Posterior cingulate gyrus (tissue), 11 donors: Measurements from ENCODE around the gene LCNL1.

Experiments
- DNase-seq, 10 donors: peaks; one replicate each; pipeline versions ENCODE4 v3.0.0 to v3.0.0-alpha.2; 2020 to 2021; ENCODE audit warnings: mixed read lengths in 3 of 10
- intact Hi-C: fragments of 100-400 bp; cut with DNase I; formaldehyde crosslinking; loops from one replicate; pipeline ENCODE4 v1.15.1; 2023

Gene LCNL1

GRCh38 chr9:136971746-136972145, 11.0 kb upstream of the LCNL1 start:
- no peak for DNase-seq
- intact Hi-C loops: no loop called here

GRCh38 chr9:136972335-136972734, 10.5 kb upstream of the LCNL1 start:
- no peak for DNase-seq
- intact Hi-C loops: no loop called here

- intact Hi-C loops: no loop called here
- DNase-seq: no peak
These were observed 10.1 kb upstream of the LCNL1 start for GRCh38 chr9:136972743-136973142.

GRCh38 chr9:136973618-136974617, 8.9 kb upstream of the LCNL1 start:
- no peak for DNase-seq
- intact Hi-C loops: no loop called here

- intact Hi-C loops: no loop called here
- no peak for DNase-seq
These were observed 7.8 kb upstream of the LCNL1 start for GRCh38 chr9:136974817-136975535.

GRCh38 chr9:136975644-136976043, 7.1 kb upstream of the LCNL1 start:
- intact Hi-C loops: loop anchor here (2.0 kb wide), 1 partner anchor 27 kb away; no protein-coding TSS in a partner anchor
- peak in 9 of 10 donors; percentile 72 to 97 (median 84) for DNase-seq

GRCh38 chr9:136977223-136977622, 5.6 kb upstream of the LCNL1 start, which contains the start of gene PTGDS:
Gene PTGDS (plus strand): TSS chr9:136977504. CDS start chr9:136977579, 75 bp downstream.
- DNase-seq: peak; percentile 91 to 99 (median 96)
- intact Hi-C loops: loop anchor here (2.0 kb wide), 1 partner anchor 28 kb away; no protein-coding TSS in a partner anchor

- no peak for DNase-seq
- intact Hi-C loops: loop anchor here (2.0 kb wide), 1 partner anchor 29 kb away; no protein-coding TSS in a partner anchor
These were observed 5.1 kb upstream of the LCNL1 start for GRCh38 chr9:136977649-136978072.

- intact Hi-C loops: no loop called here
- peak; percentile 85 to 99 (median 92) for DNase-seq
These were observed 4.5 kb upstream of the LCNL1 start for GRCh38 chr9:136978073-136978864.

- DNase-seq: no peak
- intact Hi-C loops: no loop called here
These were observed 3.8 kb upstream of the LCNL1 start for GRCh38 chr9:136978865-136979544.

- peak in 1 of 10 donors; percentile 35 for DNase-seq
- intact Hi-C loops: no loop called here
These were observed 2.8 kb upstream of the LCNL1 start for GRCh38 chr9:136979769-136980587.

GRCh38 chr9:136980669-136981478, 1.9 kb upstream of the LCNL1 start:
- intact Hi-C loops: no loop called here
- no peak for DNase-seq

GRCh38 chr9:136981588-136982231, 1.1 kb upstream of the LCNL1 start:
- intact Hi-C loops: no loop called here
- peak in 4 of 10 donors; percentile 41 to 61 (median 48) for DNase-seq

GRCh38 chr9:136983167-136983566, 374 bp downstream of the LCNL1 start:
- DNase-seq: no peak
- intact Hi-C loops: no loop called here

GRCh38 chr9:136983656-136984314, 992 bp downstream of the LCNL1 start:
- DNase-seq: no peak
- intact Hi-C loops: no loop called here

- intact Hi-C loops: no loop called here
- DNase-seq: peak in 1 of 10 donors; percentile 12
These were observed 1.8 kb downstream of the LCNL1 start for GRCh38 chr9:136984464-136985026.
